Measurements from ENCODE around the gene S100A12.

S100A12 gene

DNA sequence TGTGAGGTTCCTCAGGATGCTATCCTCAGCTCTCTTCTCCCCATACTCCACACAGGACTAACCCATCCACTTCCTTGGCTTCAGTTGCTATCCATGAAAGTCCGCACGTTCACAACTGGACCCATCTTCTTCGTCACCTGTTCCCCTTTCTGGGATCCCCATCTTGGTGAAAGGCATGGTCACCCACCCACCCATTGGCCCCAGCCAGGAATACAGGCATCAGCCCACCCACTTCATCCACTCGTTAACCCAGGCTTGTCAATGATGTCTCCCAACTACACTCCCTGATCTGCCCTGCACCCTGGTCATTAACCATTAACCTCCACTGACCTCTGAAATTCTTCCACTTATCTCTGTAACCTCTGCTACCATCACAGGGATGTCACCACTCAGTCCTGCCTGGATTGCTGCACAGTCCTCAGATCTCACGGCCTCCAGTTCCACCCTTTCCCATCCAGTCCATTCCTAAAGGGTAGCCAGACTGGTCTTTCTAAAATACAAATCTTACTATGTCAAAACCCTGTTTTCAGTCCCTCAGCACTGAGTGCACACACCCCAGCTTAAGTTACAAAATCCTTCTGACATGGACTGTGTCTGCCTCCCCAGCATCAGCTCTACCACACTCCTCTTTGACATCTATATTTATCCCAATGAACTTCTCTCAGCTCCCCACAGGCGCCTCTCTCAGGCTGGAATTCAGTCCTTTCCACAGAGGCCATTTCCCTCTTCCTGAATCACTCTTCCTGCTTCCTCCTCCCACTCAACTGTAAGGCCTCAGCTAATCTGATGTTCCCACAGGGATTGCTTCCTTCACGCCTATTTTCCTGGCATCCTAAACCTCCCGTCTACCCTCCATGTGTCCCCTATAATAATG, 37.2 kb downstream of the S100A12 start:
- Histone ChIP-seq H3K4me3 (ENCODE audit: insufficient read depth, low read length, poor library complexity, severe bottlenecking) (no peak overlapping the region), H2AFZ (ENCODE audit: low read depth, low read length, severe bottlenecking) (no peak overlapping the region), H3K9me3 (ENCODE audit: insufficient read depth, low read length) (no peaks in the 10 kb centered on the region), H4K20me1 (ENCODE audit: low read depth, low read length) (no peaks in the 10 kb centered on the region), H3K9ac (ENCODE audit: low read length) (no peak overlapping the region), H3K9me2 (replicated peaks; ENCODE audit: insufficient read depth, low read length) (no peaks in the 10 kb centered on the region), H3K27me3 (ENCODE audit: low read length) (no peaks in the 10 kb centered on the region), H3K79me2 (ENCODE audit: insufficient read depth, low read length) (no peaks in the 10 kb centered on the region), H3K4me2 (ENCODE audit: low read depth, low read length, poor library complexity, severe bottlenecking) (no peak overlapping the region), H3K36me3 (ENCODE audit: low read length) (no peaks in the 10 kb centered on the region), H3F3A (ENCODE audit: insufficient read depth) (no peaks in the 10 kb centered on the region), H3K27ac (ENCODE audit: low read depth, low read length) (no peak overlapping the region)
- no peak for TF ChIP-seq CTCF (IDR thresholded peaks at IDR 0.05; ENCODE audit: insufficient read depth, low read length, poor library complexity, severe bottlenecking)
- TF ChIP-seq EZH2phosphoT487 (conservative IDR thresholded peaks at IDR 0.05; ENCODE audit: low read length) = no peak

DNA sequence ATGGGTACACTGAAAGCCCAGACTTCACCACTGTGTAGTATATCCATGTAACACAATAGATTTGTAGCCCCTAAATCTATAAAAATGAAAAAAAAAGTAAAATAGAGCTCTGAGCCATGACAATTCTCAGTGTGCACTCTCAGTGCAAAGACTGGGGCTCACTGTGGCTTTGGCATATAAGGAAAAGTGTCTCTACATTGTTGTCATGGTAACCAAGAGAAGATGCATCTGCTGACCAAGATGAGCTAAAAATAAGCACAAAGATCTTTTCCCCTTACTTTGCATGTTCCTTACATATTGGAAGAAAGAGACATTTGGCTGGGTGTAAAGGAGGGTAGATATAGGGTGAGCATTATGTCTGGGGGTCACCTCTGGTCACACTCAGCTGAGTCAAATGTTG, 38.8 kb downstream of the S100A12 start:
- Histone ChIP-seq H4K20me1 (ENCODE audit: low read depth, low read length) (no peaks in the 10 kb centered on the region), H3K27ac (ENCODE audit: low read depth, low read length) (no peak overlapping the region), H3K4me3 (ENCODE audit: insufficient read depth, low read length, poor library complexity, severe bottlenecking) (no peak overlapping the region), H3K9ac (ENCODE audit: low read length) (no peak overlapping the region), H2AFZ (ENCODE audit: low read depth, low read length, severe bottlenecking) (no peak overlapping the region), H3K36me3 (ENCODE audit: low read length) (no peaks in the 10 kb centered on the region), H3F3A (ENCODE audit: insufficient read depth) (no peaks in the 10 kb centered on the region), H3K79me2 (ENCODE audit: insufficient read depth, low read length) (no peaks in the 10 kb centered on the region), H3K27me3 (ENCODE audit: low read length) (no peaks in the 10 kb centered on the region), H3K9me3 (ENCODE audit: insufficient read depth, low read length) (no peaks in the 10 kb centered on the region), H3K9me2 (replicated peaks; ENCODE audit: insufficient read depth, low read length) (no peaks in the 10 kb centered on the region), H3K4me2 (ENCODE audit: low read depth, low read length, poor library complexity, severe bottlenecking) (no peak overlapping the region)
- TF ChIP-seq CTCF (IDR thresholded peaks at IDR 0.05; ENCODE audit: insufficient read depth, low read length, poor library complexity, severe bottlenecking) (no peak), EZH2phosphoT487 (conservative IDR thresholded peaks at IDR 0.05; ENCODE audit: low read length) (no peak)

- Histone ChIP-seq H3K9ac (ENCODE audit: low read length) (no peak overlapping the region), H3K27ac (ENCODE audit: low read depth, low read length) (no peak overlapping the region), H3K79me2 (ENCODE audit: insufficient read depth, low read length) (no peaks in the 10 kb centered on the region), H3K4me2 (ENCODE audit: low read depth, low read length, poor library complexity, severe bottlenecking) (no peak overlapping the region), H3K9me2 (replicated peaks; ENCODE audit: insufficient read depth, low read length) (no peaks in the 10 kb centered on the region), H3F3A (ENCODE audit: insufficient read depth) (no peaks in the 10 kb centered on the region), H2AFZ (ENCODE audit: low read depth, low read length, severe bottlenecking) (no peak overlapping the region), H3K9me3 (ENCODE audit: insufficient read depth, low read length) (no peaks in the 10 kb centered on the region), H3K4me3 (ENCODE audit: insufficient read depth, low read length, poor library complexity, severe bottlenecking) (no peak overlapping the region), H4K20me1 (ENCODE audit: low read depth, low read length) (no peaks in the 10 kb centered on the region), H3K36me3 (ENCODE audit: low read length) (no peaks in the 10 kb centered on the region), H3K27me3 (ENCODE audit: low read length) (no peaks in the 10 kb centered on the region)
- no peak for TF ChIP-seq EZH2phosphoT487 (conservative IDR thresholded peaks at IDR 0.05; ENCODE audit: low read length)
- TF ChIP-seq CTCF (IDR thresholded peaks at IDR 0.05; ENCODE audit: insufficient read depth, low read length, poor library complexity, severe bottlenecking) = no peak
These were observed 41.5 kb downstream of the S100A12 start for GRCh38 chr1:153333902-153334301.

Data from SU-DHL-6 (cell line).